H9 (cell line): ENCODE data around the gene COLQ. TPM values are rescaled to one million over a fixed set of nuclear protein-coding genes. Genes with fewer than 3 reads are reported as not detected.

Experiments
- DNase-seq: peaks from one replicate; pipeline ENCODE4 v3.0.0-alpha.2; 2017
- H2AFZ ChIP-seq: one replicate; pipeline ENCODE4 v1.6.1; 2013; ENCODE audit warnings: mild to moderate bottlenecking, low read length, control low read depth, moderate library complexity
- H2AK5ac ChIP-seq: 2 replicates; pipeline ENCODE4 v1.6.1; 2013; ENCODE audit warnings: low read length, control low read depth, mixed read lengths; ENCODE audit not compliant: insufficient read length
- H2BK120ac ChIP-seq: one replicate; pipeline ENCODE4 v1.6.1; 2013; ENCODE audit warnings: low read depth, mild to moderate bottlenecking, low read length, control low read depth, inconsistent platforms; ENCODE audit not compliant: poor library complexity, severe bottlenecking
- H2BK12ac ChIP-seq: 2 replicates; pipeline ENCODE4 v1.6.1; 2013; ENCODE audit warnings: low read length, control low read depth, mixed read lengths, low read depth; ENCODE audit not compliant: insufficient read length
- H2BK15ac ChIP-seq: 2 replicates; pipeline ENCODE4 v1.6.1; 2013; ENCODE audit warnings: low read depth, low read length, control low read depth
- H2BK20ac ChIP-seq: one replicate; pipeline ENCODE4 v1.6.1; 2013; ENCODE audit warnings: low read depth, mild to moderate bottlenecking, low read length, control low read depth, inconsistent platforms; ENCODE audit not compliant: poor library complexity, severe bottlenecking
- H2BK5ac ChIP-seq: 2 replicates; pipeline ENCODE4 v1.6.1; 2013; ENCODE audit warnings: low read length, control low read depth, mixed read lengths; ENCODE audit not compliant: insufficient read length
- H3K14ac ChIP-seq: 2 replicates; pipeline ENCODE4 v1.6.1; 2013; ENCODE audit warnings: low read length, control low read depth; ENCODE audit not compliant: insufficient read depth
- H3K18ac ChIP-seq: 2 replicates; pipeline ENCODE4 v1.6.1; 2013; ENCODE audit warnings: low read depth, mild to moderate bottlenecking, mixed read lengths, low read length, control low read depth; ENCODE audit not compliant: insufficient read length
- H3K23ac ChIP-seq: 2 replicates; pipeline ENCODE4 v1.6.1; 2013; ENCODE audit warnings: low read length, control low read depth, mixed read lengths, low read depth; ENCODE audit not compliant: insufficient read length
- H3K23me2 ChIP-seq: 2 replicates; pipeline ENCODE4 v1.6.1; 2013; ENCODE audit warnings: low read depth, mild to moderate bottlenecking, mixed read lengths, low read length, control low read depth; ENCODE audit not compliant: insufficient read length, poor library complexity, severe bottlenecking
- H3K27ac ChIP-seq: 2 replicates; pipeline ENCODE4 v1.5.1; 2013; ENCODE audit warnings: low read length, control low read depth, mixed read lengths, low read depth; ENCODE audit not compliant: insufficient read length
- H3K27me3 ChIP-seq: 2 replicates; pipeline ENCODE4 v1.6.1; 2013; ENCODE audit warnings: low read length, control low read depth, inconsistent platforms; ENCODE audit not compliant: insufficient read depth
- H3K4ac ChIP-seq: 2 replicates; pipeline ENCODE4 v1.6.1; 2013; ENCODE audit warnings: low read depth, mild to moderate bottlenecking, control low read depth, inconsistent platforms, low read length, moderate library complexity
- H3K4me1 ChIP-seq: 2 replicates; pipeline ENCODE4 v1.6.1; 2013; ENCODE audit warnings: low read length, control low read depth, inconsistent platforms; ENCODE audit not compliant: insufficient read depth
- H3K4me2 ChIP-seq: 2 replicates; pipeline ENCODE4 v1.6.1; 2013; ENCODE audit warnings: low read length, control low read depth, mixed read lengths; ENCODE audit not compliant: insufficient read length, insufficient read depth
- H3K56ac ChIP-seq: 2 replicates; pipeline ENCODE4 v1.6.1; 2013; ENCODE audit warnings: low read depth, mild to moderate bottlenecking, mixed read lengths, low read length, control low read depth; ENCODE audit not compliant: insufficient read length
- H3K79me1 ChIP-seq: 2 replicates; pipeline ENCODE4 v1.6.1; 2013; ENCODE audit warnings: low read depth, mild to moderate bottlenecking, moderate library complexity, low read length, control low read depth, inconsistent platforms; ENCODE audit not compliant: insufficient read depth, poor library complexity, severe bottlenecking
- H3K79me2 ChIP-seq: 2 replicates; pipeline ENCODE4 v1.6.1; 2013; ENCODE audit warnings: low read length, control low read depth, inconsistent platforms; ENCODE audit not compliant: insufficient read depth
- H3K9ac ChIP-seq: 2 replicates; pipeline ENCODE4 v1.6.1; 2013; ENCODE audit warnings: low read length, control low read depth, mixed read lengths; ENCODE audit not compliant: insufficient read length; ENCODE audit errors: extremely low read depth
- H3K9me3 ChIP-seq: one replicate; pipeline ENCODE4 v1.6.1; 2013; ENCODE audit warnings: low read depth, low read length, inconsistent platforms; ENCODE audit not compliant: control insufficient read depth
- H3T11ph ChIP-seq: one replicate; pipeline ENCODE4 v1.6.1; 2013; ENCODE audit warnings: mild to moderate bottlenecking, low read length, control low read depth, inconsistent platforms
- H4K20me1 ChIP-seq: one replicate; pipeline ENCODE4 v1.6.1; 2013; ENCODE audit not compliant: control insufficient read depth, insufficient read length, insufficient read depth
- H4K5ac ChIP-seq: 2 replicates; pipeline ENCODE4 v1.6.1; 2013; ENCODE audit warnings: low read depth, mild to moderate bottlenecking, mixed read lengths, low read length, control low read depth; ENCODE audit not compliant: insufficient read length
- H4K8ac ChIP-seq: replicated peaks from 2 replicates; pipeline ENCODE4 v1.6.1; 2013; ENCODE audit warnings: low read length, control low read depth, mixed read lengths, low read depth; ENCODE audit not compliant: insufficient read length
- H4K91ac ChIP-seq: 2 replicates; pipeline ENCODE4 v1.6.1; 2013; ENCODE audit warnings: low read depth, mild to moderate bottlenecking, moderate library complexity, mixed read lengths, low read length, control low read depth; ENCODE audit not compliant: insufficient read length
- H3K27ac Mint-ChIP-seq, 3 experiments: 2 replicates in 2 of 3; 3 replicates in 1 of 3; pipeline ENCODE4 v1.8.0; 2020 to 2021; ENCODE audit warnings: mixed read lengths in 3 of 3, mild to moderate bottlenecking in 1 of 3, moderate library complexity in 1 of 3
- H3K27me3 Mint-ChIP-seq: 2 replicates; pipeline ENCODE4 v1.8.0; 2021; ENCODE audit warnings: low read depth, mild to moderate bottlenecking, moderate library complexity, mixed read lengths
- H3K36me3 Mint-ChIP-seq, 3 experiments: 2 replicates in 2 of 3; 3 replicates in 1 of 3; pipeline ENCODE4 v1.8.0; 2020 to 2021; ENCODE audit warnings: low read depth in 3 of 3, mixed read lengths in 3 of 3; ENCODE audit not compliant: insufficient read depth in 1 of 3
- H3K4me1 Mint-ChIP-seq, 2 experiments: 2 replicates each; pipeline ENCODE4 v1.8.0; 2020; ENCODE audit warnings: mixed read lengths in 2 of 2
- H3K4me3 Mint-ChIP-seq, 2 experiments: 2 replicates in 1 of 2; 3 replicates in 1 of 2; pipeline ENCODE4 v1.8.0; 2020 to 2021; ENCODE audit warnings: mild to moderate bottlenecking in 2 of 2, mixed read lengths in 2 of 2, moderate library complexity in 1 of 2
- H3K9me3 Mint-ChIP-seq, 2 experiments: 2 replicates in 1 of 2; 3 replicates in 1 of 2; pipeline ENCODE4 v1.8.0; 2020; ENCODE audit warnings: mild to moderate bottlenecking in 2 of 2, mixed read lengths in 2 of 2, moderate library complexity in 1 of 2
- CTCF ChIP-seq: fragments of 200-600 bp; sonication (generic); conservative IDR thresholded peaks from 3 replicates; pipeline ENCODE4 v1.8.0; 2021; ENCODE audit warnings: antibody characterized with exemption, mild to moderate bottlenecking
- WGBS: extraction: QIAGEN DNeasy Blood & Tissue Kit; methylation state at CpG from one replicate; pipeline ENCODE4 v1.1.7; 2013; ENCODE audit warnings: missing lambda C conversion rate, low lambda C conversion rate, mixed read lengths; ENCODE audit not compliant: insufficient read length; ENCODE audit errors: extremely low coverage; 5-methylcytosine and 5-hydroxymethylcytosine counted together
- total RNA-seq: library from RNA; stranded (reverse); gene quantifications from 2 replicates; pipeline ENCODE4 v1.2.1, GENCODE V29; 2021

The COLQ gene
- total RNA-seq, 1 experiment from 2014 or later = 0.61 TPM

DNA sequence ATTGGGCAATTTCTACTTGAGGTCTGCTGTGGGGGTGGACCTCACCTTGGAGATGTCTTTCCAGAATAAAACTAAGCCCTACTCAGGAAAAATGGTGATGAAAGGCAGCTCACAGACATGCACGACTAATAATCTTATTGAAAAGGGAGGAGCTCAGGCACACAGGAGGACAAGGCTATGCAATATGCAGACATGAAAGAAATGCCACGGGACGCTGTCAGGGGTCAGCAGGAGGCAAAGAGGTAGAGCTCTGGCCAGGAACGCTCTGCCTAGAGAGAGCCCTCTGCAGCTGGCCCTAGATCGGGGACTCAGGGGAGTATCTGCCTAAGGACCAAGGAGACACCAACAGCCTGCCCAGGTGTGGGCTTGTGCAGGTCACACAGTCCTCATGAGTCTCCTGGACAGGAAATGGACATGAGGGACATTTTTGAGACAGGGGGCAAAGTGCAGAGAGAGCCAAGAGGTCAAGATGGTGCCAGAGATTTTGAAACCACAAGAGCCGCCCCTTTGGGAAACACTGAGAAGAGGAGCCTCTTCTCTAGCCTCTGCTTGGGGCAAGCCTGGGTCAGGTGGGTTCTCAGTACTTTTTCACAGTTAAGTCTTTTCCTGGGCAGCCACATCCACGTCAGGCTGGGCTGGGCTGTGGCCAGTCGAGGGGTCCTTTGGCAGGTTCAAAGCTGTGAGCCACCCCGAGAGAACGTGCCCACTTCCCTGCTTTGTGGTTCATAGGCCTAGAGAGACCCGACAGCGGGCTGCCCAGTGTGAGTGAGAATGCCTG, 70.9 kb downstream of the COLQ start:
- Histone ChIP-seq H3K4me2 (no peak overlapping the region), H3K4ac (no peak overlapping the region), H3K9me3 (no peaks in the 10 kb centered on the region), H3T11ph (no peak overlapping the region), H3K9ac (no peak overlapping the region), H4K91ac (no peak overlapping the region), H4K5ac (no peak overlapping the region), H3K4me1 (no peaks in the 10 kb centered on the region), H4K8ac (no peak overlapping the region), H2BK15ac (no peak overlapping the region), H3K23me2 (no peaks in the 10 kb centered on the region), H3K14ac (no peak overlapping the region), H3K27ac (no peak overlapping the region), H2BK12ac (no peak overlapping the region), H2BK5ac (no peak overlapping the region), H3K18ac (no peak overlapping the region), H3K79me1 (no peaks in the 10 kb centered on the region), H2BK20ac (no peak overlapping the region), H3K27me3 (no peaks in the 10 kb centered on the region), H3K79me2 (no peaks in the 10 kb centered on the region), H2BK120ac (no peak overlapping the region), H3K56ac (no peak overlapping the region), H2AK5ac (no peak overlapping the region), H3K23ac (no peak overlapping the region), H4K20me1 (no peaks in the 10 kb centered on the region), H2AFZ (no peak overlapping the region)
- Mint-ChIP-seq H3K4me1 (peaks cover 3% of the 10 kb centered on the region in 2 experiments; a peak in 1 of 4 replicates), H3K36me3 (0 out of 7 replicates have a peak, but pooled peaks cover 0 to under 1% (median 0%) of the 10 kb centered on the region in 3 experiments), H3K27ac (peak overlapping the region in 1 of 3 experiments; percentile 62; a peak in 1 of 7 replicates), H3K27me3 (no peaks in the 10 kb centered on the region; the same call in 1 of the 2 replicates), H3K4me3 (no peak overlapping the region), H3K9me3 (no peaks in the 10 kb centered on the region)
- no peak for TF ChIP-seq CTCF
- no peak for DNase-seq
- WGBS = no CpG with 5 or more reads among the region's 12 CpGs
